Peyer's patch (tissue), 4 donors: Measurements from ENCODE around the gene KLHL28. TPM values are rescaled to one million over a fixed set of nuclear protein-coding genes. Genes with fewer than 3 reads are reported as not detected.

Experiments used
- DNase-seq, 3 donors: peaks; one replicate each; pipeline ENCODE4 v3.0.0-alpha.2; 2017 to 2019
- H3K27ac ChIP-seq, 4 donors: fragments of 200-600 bp; sonication (generic); one replicate each; pipeline ENCODE4 v1.5.1; 2016 to 2019
- H3K27me3 ChIP-seq, 2 donors: fragments of 200-600 bp; sonication (generic); one replicate each; pipeline ENCODE4 v1.5.1; 2019
- H3K36me3 ChIP-seq, 3 donors: fragments of 200-600 bp; sonication (generic); one replicate each; pipeline ENCODE4 v1.5.1; 2016 to 2019
- H3K4me1 ChIP-seq, 4 donors: fragments of 200-600 bp; sonication (generic); one replicate each; pipeline ENCODE4 v1.5.1; 2016 to 2019
- H3K4me3 ChIP-seq, 4 donors: fragments of 200-600 bp; sonication (generic); 1 replicate in 3 of 4; 2 replicates in 1 of 4; pipeline ENCODE4 v1.5.1; 2016 to 2019; ENCODE audit warnings: mild to moderate bottlenecking in 1 of 4
- H3K9me3 ChIP-seq, 4 donors: fragments of 200-600 bp; sonication (generic); one replicate each; pipeline ENCODE4 v1.5.1; 2016 to 2019; ENCODE audit warnings: mild to moderate bottlenecking in 1 of 4
- CTCF ChIP-seq, 6 experiments: fragments of 450-650 bp in 4 of 6; fragments of 200-600 bp in 2 of 6; sonication (generic) in 1 of 6; IDR thresholded peaks; one replicate each; pipeline ENCODE4 v1.5.1; 2017 to 2019; ENCODE audit warnings: antibody characterized with exemption in 6 of 6, mild to moderate bottlenecking in 3 of 6, moderate library complexity in 1 of 6
- POLR2A ChIP-seq, 2 donors: fragments of 450-650 bp; IDR thresholded peaks; one replicate each; pipeline ENCODE4 v1.5.1; 2017; ENCODE audit warnings: antibody characterized with exemption in 2 of 2, mild to moderate bottlenecking in 2 of 2, moderate library complexity in 2 of 2
- total RNA-seq, 4 donors: library from RNA; depleted of rRNA; stranded (reverse); fragments of >200 nt; gene quantifications; one replicate each; pipeline ENCODE4 v1.1.0, GENCODE V29; 2016

Gene KLHL28
- total RNA-seq, 4 donors from 2014 or later: 7.4 to 17.0 (median 12.0) TPM

GRCh38 chr14:44960146-44960545, 1.6 kb downstream of the KLHL28 start:
- DNase-seq: no peak
- TF ChIP-seq POLR2A (IDR thresholded peaks at IDR 0.05) (no peak), CTCF (IDR thresholded peaks at IDR 0.05) (no peak)
- Histone ChIP-seq H3K4me3 (peak overlapping the region in 2 of 4 donors; percentile 80 to 92), H3K27ac (no peak overlapping the region), H3K9me3 (no peaks in the 10 kb centered on the region), H3K4me1 (peaks cover 0 to 28% (median 14%) of the 10 kb centered on the region in 4 donors), H3K36me3 (no peaks in the 10 kb centered on the region), H3K27me3 (no peaks in the 10 kb centered on the region)

GRCh38 chr14:44959538-44959937, 2.2 kb downstream of the KLHL28 start:
- TF ChIP-seq POLR2A (IDR thresholded peaks at IDR 0.05): no peak
- no peak for TF ChIP-seq CTCF (IDR thresholded peaks at IDR 0.05)
- Histone ChIP-seq H3K9me3 (no peaks in the 10 kb centered on the region), H3K36me3 (no peaks in the 10 kb centered on the region), H3K4me3 (peak overlapping the region in 1 of 4 donors; percentile 80), H3K4me1 (peaks cover 0 to 24% (median 14%) of the 10 kb centered on the region in 4 donors), H3K27me3 (no peaks in the 10 kb centered on the region), H3K27ac (no peak overlapping the region)
- no peak for DNase-seq

- Histone ChIP-seq H3K27ac (no peak overlapping the region), H3K36me3 (no peaks in the 10 kb centered on the region), H3K9me3 (no peaks in the 10 kb centered on the region), H3K27me3 (no peaks in the 10 kb centered on the region), H3K4me1 (peaks cover 0 to 22% (median 11%) of the 10 kb centered on the region in 4 donors), H3K4me3 (no peak overlapping the region)
- TF ChIP-seq POLR2A (IDR thresholded peaks at IDR 0.05) (no peak), CTCF (IDR thresholded peaks at IDR 0.05) (no peak)
- no peak for DNase-seq
Measured at GRCh38 chr14:44956866-44957265, 4.9 kb downstream of the KLHL28 start.

GRCh38 chr14:44955528-44955927, 6.2 kb downstream of the KLHL28 start:
- Histone ChIP-seq H3K27ac (no peak overlapping the region), H3K36me3 (no peaks in the 10 kb centered on the region), H3K4me3 (no peak overlapping the region), H3K9me3 (no peaks in the 10 kb centered on the region), H3K27me3 (no peaks in the 10 kb centered on the region), H3K4me1 (peaks cover 0 to 19% (median 9%) of the 10 kb centered on the region in 4 donors)
- TF ChIP-seq CTCF (IDR thresholded peaks at IDR 0.05): no peak
- TF ChIP-seq POLR2A (IDR thresholded peaks at IDR 0.05): no peak
- DNase-seq: no peak

- Histone ChIP-seq H3K4me3 (no peak overlapping the region), H3K27me3 (no peaks in the 10 kb centered on the region), H3K36me3 (no peaks in the 10 kb centered on the region), H3K9me3 (no peaks in the 10 kb centered on the region), H3K4me1 (peaks cover 0 to 11% (median 4%) of the 10 kb centered on the region in 4 donors), H3K27ac (no peak overlapping the region)
- no peak for DNase-seq
- no peak for TF ChIP-seq POLR2A (IDR thresholded peaks at IDR 0.05)
- no peak for TF ChIP-seq CTCF (IDR thresholded peaks at IDR 0.05)
Measured at GRCh38 chr14:44954750-44955149, 7.0 kb downstream of the KLHL28 start.
